ENCODE measurements around the gene PIGW.

The PIGW gene

DNA sequence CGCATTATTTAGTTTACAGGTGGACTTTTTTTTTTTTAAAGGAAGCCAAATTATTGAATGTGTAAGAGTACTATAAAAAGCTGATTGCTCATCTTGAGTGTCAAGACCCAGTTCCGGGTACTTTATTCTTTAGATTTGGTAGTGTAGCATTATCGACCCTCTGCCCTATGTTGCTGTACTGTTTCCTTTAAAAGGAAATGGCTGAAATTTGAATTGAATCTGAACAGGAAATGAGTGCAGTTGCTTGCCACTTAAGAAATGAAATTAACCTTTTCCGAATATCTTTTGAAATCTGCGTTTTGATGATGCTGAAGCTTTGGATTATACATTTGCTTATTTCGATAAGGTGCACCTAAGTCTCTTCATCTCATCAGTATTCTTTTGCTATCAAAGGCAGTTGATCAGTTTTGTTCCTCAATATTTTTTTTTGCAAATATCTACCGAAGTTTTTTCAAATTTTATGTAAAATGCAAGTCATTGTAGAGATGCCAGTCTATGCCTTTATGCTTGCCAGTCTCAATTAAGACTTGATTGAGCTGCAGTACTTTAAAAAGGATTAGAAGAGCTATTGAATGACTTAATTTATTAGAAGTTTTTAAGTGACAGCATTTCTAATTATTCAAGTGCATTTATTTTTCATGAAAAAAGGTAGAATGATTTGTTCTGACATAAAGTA is 11.8 kb downstream of the PIGW start:
- DNase-seq: no peak

DNA sequence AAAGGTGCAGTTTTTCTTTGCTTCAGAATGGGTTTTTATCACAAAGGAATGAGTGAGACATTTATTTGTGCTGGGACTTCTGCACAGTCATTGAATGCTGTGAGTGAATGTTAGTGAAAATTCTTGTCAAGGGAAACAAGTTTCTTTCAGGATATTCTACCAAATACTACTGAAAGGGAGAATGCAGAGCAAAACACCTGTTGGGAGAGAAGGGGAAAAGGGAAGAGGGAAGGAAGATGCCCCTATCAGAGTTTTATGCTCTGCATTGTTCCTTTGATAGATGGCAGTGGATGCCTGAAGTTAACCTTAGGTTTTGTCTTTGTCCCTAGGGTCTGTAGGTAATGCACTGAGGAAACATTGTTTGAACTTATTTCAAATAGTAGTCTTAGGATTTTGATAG is 13.0 kb downstream of the PIGW start:
- DNase-seq: no peak

DNA sequence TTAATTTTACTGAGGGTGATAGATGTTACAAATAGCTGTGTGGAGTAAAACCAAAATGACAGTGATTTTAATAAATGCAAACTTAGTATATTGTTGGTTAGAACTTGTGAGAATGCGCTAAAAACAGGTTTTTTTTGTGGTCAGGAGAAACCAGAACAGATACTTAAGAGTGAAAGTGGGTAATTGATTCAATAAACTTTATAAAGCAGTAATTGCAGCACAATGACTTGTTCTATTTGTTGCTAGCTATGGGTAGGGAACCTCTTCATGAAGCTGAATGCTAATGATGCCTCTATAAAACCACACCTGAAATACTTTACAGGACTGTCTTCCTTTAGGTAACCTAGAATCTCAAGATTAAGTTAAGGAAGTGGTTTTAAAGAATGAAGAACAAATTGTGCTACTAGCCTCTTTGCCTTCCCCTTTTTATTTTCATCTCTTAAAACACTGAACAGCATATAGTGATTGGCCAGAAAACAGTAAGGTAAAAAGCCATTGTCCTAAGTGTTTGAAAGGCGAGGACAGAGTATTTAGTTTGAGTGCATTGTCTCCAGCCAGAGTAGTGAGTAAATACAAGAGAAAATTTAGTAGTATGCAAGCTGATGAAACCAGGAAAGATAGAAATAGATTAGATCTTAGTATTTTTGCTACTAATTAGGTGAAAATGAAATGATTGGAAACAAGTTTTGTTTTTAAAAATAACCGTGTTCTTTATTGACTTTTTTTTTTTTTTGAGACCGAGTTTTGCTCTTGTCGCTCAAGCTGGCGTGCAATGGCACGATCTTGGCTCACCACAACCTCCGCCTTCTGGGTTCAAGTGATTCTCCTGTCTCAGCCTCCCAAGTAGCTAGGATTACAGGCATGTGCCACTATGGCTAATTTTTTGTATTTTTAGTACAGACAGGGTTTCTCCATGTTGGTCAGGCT is 16.0 kb downstream of the PIGW start:
- no peak for DNase-seq

DNA sequence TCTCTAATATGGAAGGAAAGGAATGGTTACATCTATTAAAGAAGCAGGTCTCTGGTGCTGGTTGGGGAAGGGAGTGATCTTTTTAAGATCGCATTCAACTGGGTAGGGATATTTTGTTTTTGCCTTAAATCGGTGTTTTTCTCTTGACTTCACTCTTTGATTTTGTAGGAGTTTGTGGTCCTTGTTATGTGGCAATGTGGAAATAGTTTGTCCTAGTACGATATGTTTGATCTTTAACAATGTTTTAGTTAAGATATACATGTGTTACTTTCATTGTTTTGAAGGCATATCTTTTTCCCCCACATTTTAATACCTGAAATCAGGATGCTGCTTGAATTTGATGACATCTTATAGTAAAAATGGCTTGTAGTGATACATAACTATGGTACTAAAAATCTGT is 18.7 kb downstream of the PIGW start:
- no peak for DNase-seq

DNA sequence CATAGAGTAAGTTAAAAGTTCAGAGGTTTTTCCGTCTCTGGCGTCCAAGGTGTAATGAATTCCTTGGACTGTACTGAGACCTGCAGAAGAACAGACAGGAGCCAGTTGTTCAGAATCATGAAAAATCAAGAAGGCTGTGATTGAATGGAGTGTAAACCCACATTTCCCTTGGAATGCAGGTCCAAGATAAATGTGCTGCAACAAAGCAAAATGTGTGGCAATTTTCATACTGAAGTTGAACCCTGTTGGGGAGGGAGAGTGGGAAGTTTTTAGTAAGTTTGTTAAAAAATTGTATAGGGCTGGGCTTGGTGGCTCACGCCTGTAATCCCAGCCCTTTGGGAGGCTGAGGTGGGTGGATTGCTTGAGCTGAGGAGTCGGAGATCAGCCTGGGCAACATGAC is 31.3 kb downstream of the PIGW start:
- DNase-seq: no peak

DNA sequence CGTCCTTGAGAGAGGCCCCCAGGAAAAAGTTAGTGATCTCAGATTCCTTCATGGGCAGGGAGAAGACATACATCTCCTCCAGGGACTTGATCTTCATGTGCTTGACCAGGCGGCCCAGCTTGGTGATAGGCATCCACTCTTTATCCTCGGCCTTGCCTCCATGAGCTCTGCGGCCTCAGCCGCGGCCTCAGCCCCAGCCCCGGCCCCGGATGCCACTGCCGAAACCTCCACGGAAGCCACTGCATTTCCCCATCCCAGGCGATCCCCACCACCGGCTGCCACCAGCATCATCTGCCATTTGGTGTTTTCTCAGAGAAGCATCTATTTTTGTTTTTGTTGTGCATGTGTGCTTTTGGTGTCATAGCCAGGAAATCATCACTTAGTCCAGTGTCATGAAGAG is 40.2 kb downstream of the PIGW start:
- DNase-seq: no peak

DNA sequence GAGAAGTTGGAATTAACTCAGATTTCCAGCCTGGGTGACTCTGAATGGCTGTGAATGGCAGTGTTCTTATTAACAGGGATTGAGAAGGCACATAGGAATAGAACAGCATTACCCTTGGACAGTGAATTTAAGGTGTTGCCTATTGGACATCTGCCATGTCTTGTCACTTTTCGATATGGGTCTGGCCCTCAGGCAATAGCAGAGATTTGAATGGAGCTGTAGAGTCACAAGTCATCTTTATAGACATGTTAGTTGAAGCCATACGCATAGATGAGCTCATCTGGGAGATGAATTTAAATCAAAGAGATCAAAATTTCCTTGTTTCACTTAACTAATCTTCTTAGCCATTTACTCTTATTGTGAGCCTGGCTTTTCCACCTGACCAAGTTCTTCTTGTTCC is 42.0 kb downstream of the PIGW start:
- DNase-seq: no peak

DNA sequence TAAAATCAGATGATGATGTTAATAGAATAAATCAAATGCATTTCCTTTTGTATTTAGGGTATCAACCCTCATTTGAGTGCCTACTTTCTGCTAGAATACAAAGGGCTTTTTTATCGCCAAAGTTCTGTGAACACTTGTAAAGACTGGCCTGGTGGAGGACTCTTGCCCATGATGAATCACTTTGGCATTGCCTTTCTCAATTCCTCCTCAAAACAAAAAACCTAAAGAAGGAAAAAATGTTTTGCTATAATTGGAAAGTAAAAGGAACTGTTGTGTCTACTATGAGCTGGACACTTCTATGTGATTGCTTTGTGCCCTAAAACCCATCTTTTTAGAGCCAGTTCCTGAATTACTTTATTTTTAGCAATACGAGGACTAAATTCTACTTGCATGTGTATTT is 43.9 kb downstream of the PIGW start:
- no peak for DNase-seq

DNA sequence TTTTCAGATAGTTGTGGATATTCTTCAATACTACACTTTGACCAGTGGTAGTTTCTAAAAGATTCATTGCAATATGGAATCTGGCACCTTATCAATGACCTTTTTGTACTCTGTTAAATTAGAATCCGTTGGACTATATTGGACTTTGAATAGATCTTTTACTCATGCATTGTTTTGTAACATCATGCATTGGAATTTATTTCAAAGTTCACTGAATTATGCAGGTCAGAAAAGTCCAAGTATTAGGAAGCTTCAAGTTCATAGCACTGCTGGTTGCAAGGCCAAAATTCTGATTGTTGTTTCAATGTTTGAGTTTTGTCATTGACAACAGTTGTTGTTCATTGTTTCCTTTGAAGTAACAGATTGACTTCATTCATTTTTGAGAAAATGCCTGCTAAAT is 49.0 kb downstream of the PIGW start:
- no peak for DNase-seq

DNA sequence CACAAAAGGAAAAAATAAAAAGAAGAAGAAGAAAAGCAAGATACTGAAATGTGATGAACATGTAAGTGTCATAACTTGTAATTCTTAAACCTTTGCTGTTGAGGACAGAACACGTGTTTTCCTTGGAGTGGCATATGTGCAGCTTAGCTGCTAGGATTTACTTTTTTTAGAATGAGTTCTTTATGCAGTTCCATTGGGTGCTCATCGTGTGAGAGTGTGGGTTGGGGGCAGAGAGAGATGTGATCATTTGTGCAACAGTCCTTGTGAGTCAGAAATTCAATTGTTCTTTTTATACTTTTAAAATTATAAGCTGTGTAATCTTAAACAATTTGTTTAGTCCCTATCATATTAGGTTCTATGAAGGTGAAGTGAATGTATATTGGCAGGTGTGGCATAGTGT is 51.4 kb downstream of the PIGW start:
- DNase-seq: no peak
